ENCODE data around the gene PHLPP1.

GRCh38 chr18:62814132-62814759, 98.9 kb downstream of the PHLPP1 start:
- TF ChIP-seq SMC3 (IDR thresholded peaks at IDR 0.05) (no peak), HDAC2 (IDR thresholded peaks at IDR 0.05) (no peak), POLR2AphosphoS2 (conservative IDR thresholded peaks at IDR 0.05; ENCODE audit: low read length) (no peak), POLR2A (IDR thresholded peaks at IDR 0.05; ENCODE audit: low read length) (no peak), CHD2 (IDR thresholded peaks at IDR 0.05; ENCODE audit: low read length, partially characterized antibody) (no peak)
